CMK (cell line): ENCODE data around the gene NOL7.

Source experiments
- DNase-seq: peaks from one replicate; pipeline ENCODE4 v3.0.0-alpha.2; 2010; ENCODE audit warnings: low read depth

NOL7 gene

DNA sequence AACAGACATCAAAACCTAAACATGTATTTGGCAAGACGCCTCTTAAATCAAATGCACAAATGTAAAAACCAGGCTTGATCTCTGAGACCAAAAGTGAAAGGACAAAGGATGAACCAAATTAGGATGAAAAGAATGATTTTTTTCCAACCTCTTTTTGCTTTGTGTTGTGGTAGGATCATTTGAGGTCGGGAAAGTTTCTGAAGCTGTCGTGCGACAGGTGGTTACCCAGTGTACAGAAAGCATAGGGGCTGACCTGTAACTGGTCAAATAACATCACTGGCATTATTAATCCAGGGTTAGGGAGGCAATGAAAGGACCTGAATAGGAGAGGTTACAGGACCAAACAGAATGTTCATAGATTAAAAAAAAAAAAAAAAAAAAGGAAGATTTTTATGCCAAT lies 18.1 kb upstream of the NOL7 start:
- DNase-seq = no peak

GRCh38 chr6:13600036-13600435 lies 15.1 kb upstream of the NOL7 start:
- no peak for DNase-seq

GRCh38 chr6:13604135-13604534 lies 11.0 kb upstream of the NOL7 start:
- DNase-seq = no peak

DNA sequence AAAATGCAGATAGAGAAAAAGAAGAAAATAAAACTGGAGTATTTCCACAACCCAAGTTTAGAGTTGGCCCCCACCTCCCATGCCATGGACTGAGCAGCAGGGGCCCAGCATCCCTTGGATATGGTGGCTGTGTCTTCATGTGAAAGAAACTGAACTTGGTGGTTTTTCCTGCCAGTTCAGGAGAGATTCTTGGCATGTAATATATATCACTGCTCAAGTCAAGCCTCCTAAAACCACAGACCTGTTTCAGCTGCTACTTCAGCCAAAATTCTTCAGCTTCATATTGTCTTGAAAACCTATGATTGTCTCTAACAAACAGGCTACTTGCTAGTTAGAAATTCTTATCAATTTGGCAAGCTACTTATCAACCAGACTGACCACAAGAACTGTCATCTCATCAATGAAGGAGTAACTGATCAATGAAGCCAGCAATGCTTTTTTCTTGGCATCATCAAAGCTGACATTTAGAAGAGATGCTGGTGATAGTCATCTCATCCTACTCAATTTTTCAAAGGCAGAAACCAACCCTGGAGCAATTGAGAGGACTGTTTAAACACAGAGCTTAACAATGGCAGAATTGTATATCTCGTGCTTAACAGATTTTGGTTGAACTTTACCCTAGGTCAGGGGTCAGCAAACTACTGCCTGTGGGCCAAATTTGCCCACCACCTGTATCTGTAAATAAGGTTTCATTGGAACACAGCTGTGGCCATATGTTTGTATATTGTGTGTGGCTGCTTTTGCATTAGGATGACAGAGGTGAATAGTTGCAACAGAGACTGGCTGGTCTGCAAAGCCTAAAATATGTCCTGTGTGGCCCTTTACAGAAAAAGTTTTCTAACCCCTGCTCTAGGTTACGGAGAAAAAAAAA lies 10.4 kb upstream of the NOL7 start:
- DNase-seq = no peak

- no peak for DNase-seq
These were observed 9.5 kb upstream of the NOL7 start for GRCh38 chr6:13605634-13606033.

DNA sequence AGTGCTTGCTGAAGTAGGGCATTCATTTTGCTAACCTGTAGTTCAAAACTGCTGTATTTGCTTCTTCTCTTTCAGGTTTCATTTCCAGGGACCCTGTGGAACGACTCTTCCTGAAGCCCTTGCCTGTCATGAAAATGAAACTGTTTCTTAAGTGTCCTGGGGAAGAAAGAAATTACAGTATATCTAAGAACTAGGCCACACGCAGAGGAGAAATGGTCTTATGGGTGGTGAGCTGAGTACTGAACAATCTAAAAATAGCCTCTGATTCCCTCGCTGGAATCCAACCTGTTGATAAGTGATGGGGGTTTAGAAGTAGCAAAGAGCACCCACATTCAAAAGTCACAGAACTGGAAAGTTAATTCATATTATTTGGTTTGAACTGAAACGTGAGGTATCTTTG lies 3.4 kb upstream of the NOL7 start:
- DNase-seq = no peak

DNA sequence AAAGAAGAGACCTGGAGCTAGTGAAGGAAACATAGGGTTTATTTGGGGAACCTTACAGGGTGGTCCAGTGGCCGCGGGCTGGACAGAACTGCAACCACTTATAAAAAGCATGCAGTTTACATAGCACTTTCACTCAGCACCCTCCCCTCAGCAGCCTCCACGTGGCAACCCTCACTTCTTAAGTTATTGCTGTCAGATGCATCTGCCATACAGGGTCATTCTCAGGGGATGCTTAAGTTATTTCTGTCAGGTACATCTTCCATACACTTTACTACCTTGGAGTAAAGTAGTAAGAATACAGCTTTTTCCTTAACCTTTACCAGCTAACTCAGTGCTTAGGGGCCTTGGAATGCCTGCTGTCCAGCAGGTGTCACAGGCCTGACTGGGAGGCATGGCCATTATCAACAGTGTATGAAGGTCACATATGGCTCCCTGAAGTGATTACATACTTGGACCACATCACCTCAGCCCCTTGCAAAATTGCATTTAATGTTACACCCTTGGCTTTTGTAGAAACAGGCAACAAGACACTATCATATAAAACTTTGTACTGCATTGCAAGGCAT lies 2.0 kb upstream of the NOL7 start:
- no peak for DNase-seq

DNA sequence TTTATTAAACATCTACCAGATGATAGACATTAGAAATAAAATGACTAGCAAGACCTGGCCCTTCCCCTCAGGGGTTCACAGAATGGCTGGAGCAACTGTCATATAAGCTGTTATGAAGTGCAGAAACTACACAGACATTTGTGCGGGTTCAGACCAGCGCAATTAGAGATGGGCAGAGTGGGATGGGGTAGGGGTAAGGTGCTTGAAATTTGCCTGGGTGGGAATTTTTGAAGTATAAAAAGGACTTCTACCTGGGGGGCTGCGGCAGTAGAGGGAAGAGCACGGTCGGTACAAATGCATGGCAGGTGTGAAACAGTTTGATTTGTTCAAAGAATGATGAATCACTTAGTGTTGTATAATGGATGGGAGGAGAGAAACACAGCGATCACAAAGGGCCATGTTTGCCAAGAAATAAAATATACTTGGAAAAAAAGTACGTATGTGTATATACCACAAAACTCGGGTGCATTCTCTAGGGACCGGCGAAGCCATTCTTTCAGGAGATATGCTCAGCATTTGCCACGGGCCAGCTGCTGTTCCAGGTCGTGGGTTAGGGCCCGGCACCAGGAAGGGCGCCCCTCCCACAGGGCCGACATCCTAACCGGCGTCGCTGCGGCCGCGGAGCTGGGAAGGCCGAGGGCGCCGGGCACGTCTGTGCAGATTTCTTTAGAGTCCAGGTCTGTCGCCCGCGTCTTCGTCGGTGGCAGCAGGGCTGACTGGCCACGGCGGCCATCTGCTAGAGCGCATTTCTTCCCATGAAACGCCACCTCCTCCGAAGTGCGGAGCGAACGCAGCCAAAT lies 809 bp upstream of the NOL7 start:
- no peak for DNase-seq

DNA sequence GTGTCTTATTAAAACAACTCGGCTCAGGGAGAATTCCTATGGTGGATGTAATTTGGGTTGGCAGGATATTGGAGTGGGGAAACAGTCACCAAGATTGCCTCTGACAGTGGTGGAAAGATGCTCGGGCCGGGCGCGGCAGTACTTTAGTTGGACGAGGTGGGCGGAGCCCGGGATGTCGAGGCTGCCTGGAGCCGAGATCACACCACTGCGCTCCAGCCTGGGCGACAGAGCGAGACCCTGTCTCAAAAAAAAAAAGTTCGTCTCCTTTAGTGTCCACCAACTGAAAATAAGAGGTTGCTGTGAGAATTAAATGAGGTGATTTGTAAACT lies 621 bp downstream of the NOL7 start:
- no peak for DNase-seq

- DNase-seq = no peak
These were observed 1.9 kb downstream of the NOL7 start for GRCh38 chr6:13617066-13617465.

GRCh38 chr6:13624871-13625288 lies 9.7 kb downstream of the NOL7 start:
- DNase-seq = peak; percentile 27

DNA sequence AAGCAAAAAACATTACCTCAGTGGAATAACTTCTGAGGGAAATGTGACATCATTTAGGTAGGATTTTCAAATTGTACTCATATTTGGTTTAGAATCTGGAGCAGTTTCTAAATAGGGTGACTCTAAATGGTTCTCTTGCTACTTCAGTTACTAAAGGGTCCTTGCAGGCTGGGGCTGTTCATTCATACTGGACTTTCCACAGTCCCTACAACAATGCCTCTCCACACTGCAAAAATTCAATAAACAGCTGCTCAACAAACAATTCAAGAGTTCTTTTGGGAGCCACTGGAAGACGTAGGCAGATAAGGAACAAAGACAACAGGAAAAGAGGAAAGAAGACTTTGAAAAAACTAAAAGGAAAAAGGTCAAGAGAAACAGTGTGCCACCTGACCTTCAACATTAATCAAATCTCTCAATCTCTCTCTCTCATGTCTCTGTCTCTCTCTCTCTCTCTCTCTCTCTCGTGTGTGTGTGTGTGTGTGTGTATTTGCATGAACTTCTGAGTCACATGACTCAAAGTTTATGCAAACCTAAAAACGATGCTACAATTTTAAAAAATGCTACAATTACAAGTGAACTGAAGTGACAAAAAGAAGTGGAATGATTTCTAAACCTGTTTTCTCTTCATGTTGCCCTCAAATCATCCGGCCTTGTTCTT lies 14.5 kb downstream of the NOL7 start:
- no peak for DNase-seq

DNA sequence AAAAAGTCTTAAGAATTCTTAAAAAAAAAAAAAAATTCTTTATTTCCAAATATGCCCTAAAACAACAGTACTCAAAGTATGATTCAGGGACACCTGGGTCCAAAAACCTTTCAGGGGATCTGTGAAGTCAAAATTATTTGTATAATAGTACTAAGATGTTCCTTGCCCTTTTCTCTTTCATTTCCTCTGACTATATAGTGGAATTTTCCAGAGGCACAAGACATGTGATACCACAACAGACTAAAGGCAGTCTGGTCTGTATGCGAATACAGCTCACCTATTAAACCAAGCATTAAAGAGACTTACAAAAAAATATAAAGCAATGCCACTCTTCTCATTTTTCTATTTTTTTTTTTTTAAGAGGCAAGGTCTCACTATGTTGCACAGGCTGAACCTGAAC lies 15.4 kb downstream of the NOL7 start:
- DNase-seq = no peak

DNA sequence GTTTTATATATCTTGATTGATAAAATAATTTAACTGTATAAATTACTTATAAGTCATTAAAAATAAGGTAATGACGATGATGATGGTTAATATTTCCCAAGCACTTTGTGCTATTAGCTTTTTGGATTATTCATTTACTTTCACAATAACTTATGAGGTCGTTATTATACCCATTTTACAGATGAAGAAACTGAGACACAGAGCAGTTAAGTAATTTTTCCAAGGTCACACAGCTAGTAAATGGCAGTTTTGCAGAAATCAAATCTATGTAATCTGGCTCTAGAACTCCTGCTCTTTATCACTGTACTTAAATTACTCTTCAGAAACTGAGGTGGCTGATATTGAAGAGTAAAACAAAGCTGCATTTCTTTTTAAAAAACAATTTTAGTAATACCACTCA lies 18.2 kb downstream of the NOL7 start:
- DNase-seq = no peak

GRCh38 chr6:13635948-13636658 lies 21.0 kb downstream of the NOL7 start:
- DNase-seq = no peak

- no peak for DNase-seq
These were observed 22.9 kb downstream of the NOL7 start for GRCh38 chr6:13638014-13638413.

GRCh38 chr6:13638626-13639025 lies 23.5 kb downstream of the NOL7 start:
- no peak for DNase-seq

DNA sequence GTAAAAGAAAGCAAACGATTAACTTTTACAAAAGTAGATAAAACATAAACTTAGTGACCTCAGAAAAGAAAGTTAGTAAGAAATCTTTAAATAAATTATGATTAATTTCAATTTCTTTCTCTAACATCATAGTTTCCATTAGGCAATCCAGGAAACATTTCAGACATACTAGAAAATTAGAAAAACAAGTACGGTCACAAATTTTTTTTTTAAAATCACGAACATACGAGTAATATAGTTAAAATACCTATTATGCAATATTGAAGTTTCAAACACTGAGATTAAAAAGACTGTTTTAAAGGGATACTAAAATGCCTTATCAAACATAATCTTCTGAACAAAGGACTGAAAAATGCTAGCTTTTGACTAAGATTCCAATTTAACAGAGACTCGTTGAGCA lies 26.2 kb downstream of the NOL7 start:
- DNase-seq = no peak

GRCh38 chr6:13643125-13643524 lies 28.0 kb downstream of the NOL7 start:
- DNase-seq = no peak

GRCh38 chr6:13648850-13649249 lies 33.7 kb downstream of the NOL7 start:
- no peak for DNase-seq

- no peak for DNase-seq
These were observed 34.3 kb downstream of the NOL7 start for GRCh38 chr6:13649393-13649792.

GRCh38 chr6:13653296-13653695 lies 38.2 kb downstream of the NOL7 start:
- no peak for DNase-seq
